GM18502 (cell line): ENCODE data around the gene CDC42EP3.
A peak's percentile ranks its signal among the peaks of the same experiment; 100 is the strongest.

Experiments used
- ATAC-seq: cut with Tn5 transposase; IDR thresholded peaks from one replicate; pipeline ENCODE4 v1.9.1; 2021; ENCODE audit warnings: mild to moderate bottlenecking; ENCODE audit not compliant: unreplicated experiment, poor library complexity

The CDC42EP3 gene

GRCh38 chr2:37671009-37671815 lies at the start of gene CDC42EP3:
Gene CDC42EP3, minus strand, starts transcription at chr2:37671642. Its CDS starts 25,055 bp downstream, at chr2:37646587.
- peak; percentile 53 for ATAC-seq

- ATAC-seq, result no peak
Measured at GRCh38 chr2:37721201-37721560, 49.7 kb upstream of the CDC42EP3 start.

GRCh38 chr2:37720533-37721200 lies 49.2 kb upstream of the CDC42EP3 start:
- no peak for ATAC-seq

- ATAC-seq, result no peak
Measured at GRCh38 chr2:37718515-37719161, 47.2 kb upstream of the CDC42EP3 start.

- no peak for ATAC-seq
Measured at GRCh38 chr2:37713258-37713700, 41.8 kb upstream of the CDC42EP3 start.

- ATAC-seq, result no peak
Measured at GRCh38 chr2:37711831-37712230, 40.4 kb upstream of the CDC42EP3 start.

GRCh38 chr2:37711308-37711731 lies 39.9 kb upstream of the CDC42EP3 start:
- peak; percentile 68 for ATAC-seq

GRCh38 chr2:37709111-37709510 lies 37.7 kb upstream of the CDC42EP3 start:
- ATAC-seq, result no peak

- no peak for ATAC-seq
Measured at GRCh38 chr2:37708146-37708545, 36.7 kb upstream of the CDC42EP3 start.

GRCh38 chr2:37707393-37707792 lies 36.0 kb upstream of the CDC42EP3 start:
- no peak for ATAC-seq

GRCh38 chr2:37706334-37707183 lies 35.1 kb upstream of the CDC42EP3 start:
- ATAC-seq, result no peak

GRCh38 chr2:37705191-37705590 lies 33.7 kb upstream of the CDC42EP3 start:
- no peak for ATAC-seq

- no peak for ATAC-seq
Measured at GRCh38 chr2:37698931-37699481, 27.6 kb upstream of the CDC42EP3 start.

- no peak for ATAC-seq
Measured at GRCh38 chr2:37695336-37695735, 23.9 kb upstream of the CDC42EP3 start.

GRCh38 chr2:37692711-37693110 lies 21.3 kb upstream of the CDC42EP3 start:
- no peak for ATAC-seq

- no peak for ATAC-seq
Measured at GRCh38 chr2:37689751-37690150, 18.3 kb upstream of the CDC42EP3 start.

- ATAC-seq, result no peak
Measured at GRCh38 chr2:37688771-37689468, 17.5 kb upstream of the CDC42EP3 start.

GRCh38 chr2:37686792-37687526 lies 15.5 kb upstream of the CDC42EP3 start:
- no peak for ATAC-seq

- no peak for ATAC-seq
Measured at GRCh38 chr2:37684809-37685208, 13.4 kb upstream of the CDC42EP3 start.
